HG02763 (cell line): ENCODE measurements around the gene FRMD5.

Experiments used
- ATAC-seq: cut with Tn5 transposase; IDR thresholded peaks from one replicate; pipeline ENCODE4 v1.9.1; 2021; ENCODE audit warnings: mild to moderate bottlenecking, moderate library complexity; ENCODE audit not compliant: unreplicated experiment

FRMD5 gene

GRCh38 chr15:44163370-44163769 lies 31.7 kb downstream of the FRMD5 start:
- no peak for ATAC-seq

- ATAC-seq, result no peak
Observed at GRCh38 chr15:44160796-44161195, 34.3 kb downstream of the FRMD5 start.

- no peak for ATAC-seq
Observed at GRCh38 chr15:44159492-44159891, 35.6 kb downstream of the FRMD5 start.

- no peak for ATAC-seq
Observed at GRCh38 chr15:44158111-44158510, 37.0 kb downstream of the FRMD5 start.

GRCh38 chr15:44157679-44158078 lies 37.4 kb downstream of the FRMD5 start:
- no peak for ATAC-seq

- ATAC-seq, result no peak
Observed at GRCh38 chr15:44153352-44153751, 41.7 kb downstream of the FRMD5 start.

- no peak for ATAC-seq
Observed at GRCh38 chr15:44149224-44149623, 45.8 kb downstream of the FRMD5 start.

GRCh38 chr15:44148580-44148979 lies 46.5 kb downstream of the FRMD5 start:
- ATAC-seq, result no peak

- ATAC-seq, result no peak
Observed at GRCh38 chr15:44147636-44148035, 47.4 kb downstream of the FRMD5 start.

- no peak for ATAC-seq
Observed at GRCh38 chr15:44145495-44145894, 49.6 kb downstream of the FRMD5 start.

GRCh38 chr15:44144992-44145391 lies 50.1 kb downstream of the FRMD5 start:
- ATAC-seq, result no peak

GRCh38 chr15:44144184-44144583 lies 50.9 kb downstream of the FRMD5 start:
- ATAC-seq, result no peak

- no peak for ATAC-seq
Observed at GRCh38 chr15:44137750-44138149, 57.3 kb downstream of the FRMD5 start.

GRCh38 chr15:44136991-44137477 lies 58.0 kb downstream of the FRMD5 start:
- no peak for ATAC-seq

GRCh38 chr15:44132057-44132456 lies 63.0 kb downstream of the FRMD5 start:
- no peak for ATAC-seq

GRCh38 chr15:44130778-44131177 lies 64.3 kb downstream of the FRMD5 start:
- no peak for ATAC-seq

GRCh38 chr15:44129911-44130310 lies 65.2 kb downstream of the FRMD5 start:
- ATAC-seq, result no peak

GRCh38 chr15:44128443-44128842 lies 66.6 kb downstream of the FRMD5 start:
- ATAC-seq, result no peak

- ATAC-seq, result no peak
Observed at GRCh38 chr15:44125879-44126278, 69.2 kb downstream of the FRMD5 start.

- no peak for ATAC-seq
Observed at GRCh38 chr15:44102675-44103254, 92.3 kb downstream of the FRMD5 start.

GRCh38 chr15:44101944-44102343 lies 93.1 kb downstream of the FRMD5 start:
- no peak for ATAC-seq

- no peak for ATAC-seq
Observed at GRCh38 chr15:44101286-44101685, 93.8 kb downstream of the FRMD5 start.

GRCh38 chr15:44099671-44100070 lies 95.4 kb downstream of the FRMD5 start:
- ATAC-seq, result no peak
